Stimulated activated CD4-positive, alpha-beta T cell treated with anti-CD3 and anti-CD28 coated beads, Interleukin-15, amount 100 ng/mL, for 24 hours (primary cell): ENCODE measurements around the gene TTR.
A peak's percentile ranks its signal among the peaks of the same experiment; 100 is the strongest.

Source experiments
- DNase-seq: peaks from one replicate; pipeline ENCODE4 v3.0.0-alpha.2; 2020

Gene TTR

GRCh38 chr18:31591628-31592027 is at the start of gene TTR:
TTR (plus strand) TSS chr18:31591877; CDS start chr18:31591903, 26 bp downstream.
- no peak for DNase-seq

GRCh38 chr18:31546476-31546875 is 45.2 kb upstream of the TTR start:
- DNase-seq: no peak

- no peak for DNase-seq
Measured at GRCh38 chr18:31548853-31549252, 42.8 kb upstream of the TTR start.

DNA sequence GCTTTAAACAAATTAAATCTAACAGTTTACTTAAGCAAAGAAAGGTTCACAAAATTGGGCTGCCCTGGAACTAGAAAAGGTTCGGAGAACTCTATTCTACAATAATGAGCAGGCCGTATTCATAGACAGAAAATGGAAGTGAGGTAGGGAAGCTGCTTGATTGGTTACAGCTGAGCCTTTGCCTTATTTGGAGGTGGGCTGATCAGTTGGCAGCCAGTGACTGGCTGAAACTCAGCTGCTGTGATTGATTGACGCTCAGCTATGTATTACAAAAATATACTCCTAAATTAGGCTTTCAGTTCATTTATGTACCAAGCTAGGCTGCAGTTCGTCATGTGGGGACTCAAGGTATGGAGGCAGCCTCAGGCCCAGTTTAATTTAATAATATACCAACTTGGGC is 42.3 kb upstream of the TTR start:
- no peak for DNase-seq

GRCh38 chr18:31551883-31552282 is 39.8 kb upstream of the TTR start:
- DNase-seq: no peak

DNA sequence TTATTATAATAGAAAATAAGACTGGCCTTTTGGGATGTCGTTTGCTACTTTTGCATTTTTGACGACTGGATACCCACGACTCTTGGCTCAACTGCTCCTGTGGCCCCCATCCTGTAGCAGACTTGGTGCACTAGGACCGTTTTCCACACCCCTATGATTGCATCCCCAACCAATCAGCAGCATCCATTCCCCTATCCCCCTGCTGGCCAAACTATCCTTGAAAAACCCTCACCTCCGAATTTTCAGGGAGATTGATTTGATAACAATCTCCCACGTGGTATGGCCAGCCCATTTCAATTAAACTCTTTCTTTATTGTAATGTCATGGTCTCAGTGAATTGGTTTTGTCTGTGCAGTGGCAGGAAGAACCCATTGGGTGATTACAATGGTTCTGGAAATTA is 37.9 kb upstream of the TTR start:
- DNase-seq: no peak

DNA sequence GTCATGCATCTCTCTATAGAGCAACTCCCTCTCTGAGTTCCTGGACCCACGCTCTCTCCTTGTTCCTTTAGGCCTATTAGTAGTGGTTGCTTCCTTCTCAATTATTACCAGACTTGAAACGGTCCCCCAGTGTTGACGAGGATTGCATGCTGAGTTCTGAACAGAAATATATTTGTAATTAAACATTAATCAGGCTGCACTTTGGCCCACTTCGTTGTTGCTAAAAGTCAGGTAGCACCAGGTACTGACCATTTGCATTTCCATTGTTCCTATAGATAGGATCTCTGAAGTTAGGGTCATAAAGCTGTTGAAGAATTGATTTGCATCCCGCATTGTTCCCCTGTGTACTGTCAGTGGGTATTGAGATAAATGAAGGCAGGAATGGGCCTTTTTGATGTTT is 36.9 kb upstream of the TTR start:
- no peak for DNase-seq

DNA sequence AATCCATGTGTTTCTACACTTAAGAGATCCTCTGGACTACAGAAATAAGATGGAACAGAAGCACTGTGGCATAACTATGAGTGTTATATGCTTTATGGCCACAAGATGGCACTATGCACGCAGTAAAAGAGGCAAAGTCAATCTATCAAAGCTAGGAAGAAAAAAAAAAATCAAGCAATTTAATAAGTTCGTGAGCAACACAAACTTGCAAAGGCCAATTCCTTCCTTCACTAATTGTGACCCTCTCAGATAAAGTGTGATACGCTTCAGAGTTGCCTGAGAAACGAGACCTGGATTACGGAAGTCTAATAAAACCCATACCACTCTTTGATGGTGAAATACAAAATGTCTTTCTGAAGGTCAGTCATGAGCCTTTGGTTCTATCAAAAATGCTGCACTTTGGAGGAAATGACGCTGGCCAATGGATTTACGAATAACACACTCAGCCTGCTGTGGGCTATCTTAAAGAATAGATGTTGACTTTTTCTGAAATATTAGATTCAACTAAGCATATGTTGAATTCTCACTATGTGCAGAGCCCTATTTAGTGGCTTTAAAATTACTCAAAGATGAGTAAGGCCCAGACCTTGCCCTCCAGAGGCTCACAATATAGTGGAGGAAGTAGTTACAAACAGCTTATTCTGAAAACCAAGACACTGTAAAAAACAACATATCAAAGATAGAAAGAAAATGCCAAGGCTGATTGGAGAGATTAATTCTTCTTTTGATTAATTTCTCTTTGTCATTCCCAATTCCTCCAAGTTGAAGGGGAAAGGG is 35.5 kb upstream of the TTR start:
- peak; percentile 33 for DNase-seq

DNA sequence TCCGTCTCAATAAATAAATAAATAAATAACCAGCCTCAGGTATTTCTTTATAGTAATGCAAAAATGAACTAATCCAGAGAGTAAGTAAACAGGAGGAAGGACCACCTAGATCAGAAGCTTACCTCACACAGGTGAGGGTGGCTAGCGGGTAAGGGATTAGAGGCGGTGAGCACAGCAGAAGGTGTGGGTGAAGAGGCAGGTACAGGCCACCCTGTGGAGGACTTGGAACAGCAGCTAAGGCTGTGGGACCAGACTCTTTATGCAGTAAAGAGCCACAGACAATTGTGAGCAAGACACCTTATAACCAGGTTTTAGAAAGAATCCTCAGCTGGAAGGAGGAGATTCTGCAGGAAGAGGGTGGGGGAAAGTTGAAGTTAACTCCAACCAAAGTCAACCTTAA is 34.2 kb upstream of the TTR start:
- DNase-seq: no peak

DNA sequence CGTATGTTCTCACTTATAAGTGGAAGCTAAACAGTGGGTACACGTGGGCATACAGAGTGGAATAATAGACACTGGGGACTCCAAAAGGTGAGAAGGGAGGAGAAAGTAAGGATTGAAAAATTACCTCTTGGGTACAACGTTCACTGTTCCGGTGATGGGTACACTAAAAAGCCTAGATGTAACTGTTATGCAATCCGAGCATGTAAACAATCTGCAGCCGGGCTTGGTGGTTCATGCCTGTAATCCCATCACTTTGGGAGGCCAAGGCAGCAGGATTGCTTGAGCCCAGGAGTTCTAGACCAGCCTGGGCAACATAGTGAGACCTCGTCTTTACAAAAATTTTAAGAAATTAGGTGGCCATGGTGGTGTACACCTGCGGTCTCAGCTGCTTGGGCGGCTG is 33.1 kb upstream of the TTR start:
- DNase-seq: no peak

DNA sequence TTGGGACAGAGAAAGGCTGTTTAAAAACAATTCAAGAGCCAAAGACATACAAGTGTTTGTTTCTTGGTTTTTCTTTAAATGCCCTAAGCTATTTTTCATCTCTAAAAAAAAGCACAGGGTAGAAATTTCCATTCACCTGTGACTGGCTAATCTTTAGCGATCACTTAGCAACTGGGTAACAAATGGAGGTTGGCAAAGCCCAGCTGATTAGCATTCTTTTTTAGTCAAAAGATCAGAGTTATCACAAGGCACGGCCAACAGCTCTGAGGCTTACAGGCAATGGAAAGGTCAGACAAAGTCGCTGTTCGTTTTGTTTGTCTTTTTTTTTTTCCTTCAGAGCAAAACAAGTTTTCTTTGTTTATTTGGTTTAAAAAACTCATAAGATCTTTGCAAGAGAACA is 29.0 kb upstream of the TTR start:
- DNase-seq: no peak

DNA sequence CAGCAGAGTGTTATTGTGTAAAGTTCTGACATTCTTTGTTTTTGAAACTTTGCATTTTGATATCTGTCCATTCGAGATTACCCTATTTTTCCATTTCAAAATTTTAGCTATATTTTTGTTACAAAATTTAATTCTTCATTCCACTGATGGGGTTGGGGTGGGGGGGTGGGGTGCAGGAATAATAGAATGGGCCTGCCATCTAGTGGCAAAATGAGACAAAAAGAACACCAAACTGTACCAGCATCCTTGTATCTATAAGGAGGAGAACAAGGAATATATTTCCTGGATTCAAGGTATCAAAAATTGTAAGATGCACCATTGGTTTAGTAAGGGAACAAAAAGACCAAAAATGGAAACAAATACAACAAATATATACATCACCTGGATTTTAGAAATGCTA is 27.9 kb upstream of the TTR start:
- DNase-seq: no peak

DNA sequence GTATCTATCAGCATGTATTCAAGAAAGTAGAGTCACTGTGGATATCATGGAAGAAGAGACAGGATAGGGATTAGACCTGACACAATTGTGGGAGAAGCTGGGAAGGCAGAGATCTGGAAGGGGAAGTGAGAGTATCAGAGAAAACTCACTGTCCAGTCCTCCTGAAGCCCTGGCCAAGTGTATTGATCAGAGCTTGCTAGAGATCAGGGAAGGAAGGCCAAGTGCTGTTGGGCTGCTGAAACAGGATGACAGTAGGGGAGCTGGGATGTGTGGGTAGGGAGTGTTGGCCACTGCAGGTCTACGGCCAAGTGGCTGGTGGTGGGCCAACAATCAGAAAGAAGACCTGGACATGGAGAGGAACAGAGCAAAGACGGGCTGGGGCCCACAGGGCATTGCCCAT is 26.3 kb upstream of the TTR start:
- no peak for DNase-seq

- no peak for DNase-seq
Measured at GRCh38 chr18:31565782-31566512, 25.7 kb upstream of the TTR start.

DNA sequence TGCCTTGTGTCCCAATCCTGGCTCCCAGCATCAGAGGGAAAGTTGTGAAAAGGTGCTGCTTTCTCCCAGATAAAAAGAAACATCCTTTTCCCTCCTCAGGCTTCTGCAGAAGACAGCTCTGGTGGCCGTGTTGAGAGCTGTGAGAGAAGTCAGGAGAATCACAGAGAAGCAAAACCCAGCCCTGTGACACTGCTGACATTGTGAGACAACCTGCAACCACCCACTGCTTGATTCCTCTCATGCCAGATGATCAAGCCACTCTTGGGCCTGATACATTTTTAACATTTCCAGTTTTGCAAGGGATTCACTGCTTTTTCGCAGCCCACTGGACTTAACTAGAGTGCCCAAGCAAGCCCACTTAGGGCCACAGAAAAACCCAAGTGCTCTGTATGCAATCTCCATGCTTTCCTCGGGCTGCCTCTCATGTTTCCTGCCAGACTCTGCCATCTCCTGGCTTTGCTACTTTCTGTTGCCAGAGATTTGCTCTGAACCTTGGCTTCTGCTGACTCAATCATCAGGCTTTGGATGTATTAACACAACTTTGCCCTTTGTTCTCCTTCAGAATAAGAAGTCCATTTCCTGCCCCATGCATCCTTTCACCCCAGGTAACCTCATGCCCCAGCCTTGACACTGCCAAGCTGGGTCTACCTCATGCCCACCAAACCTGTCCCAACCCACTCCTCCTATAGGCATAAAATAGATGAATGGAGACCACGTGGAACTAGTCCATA is 24.9 kb upstream of the TTR start:
- no peak for DNase-seq

DNA sequence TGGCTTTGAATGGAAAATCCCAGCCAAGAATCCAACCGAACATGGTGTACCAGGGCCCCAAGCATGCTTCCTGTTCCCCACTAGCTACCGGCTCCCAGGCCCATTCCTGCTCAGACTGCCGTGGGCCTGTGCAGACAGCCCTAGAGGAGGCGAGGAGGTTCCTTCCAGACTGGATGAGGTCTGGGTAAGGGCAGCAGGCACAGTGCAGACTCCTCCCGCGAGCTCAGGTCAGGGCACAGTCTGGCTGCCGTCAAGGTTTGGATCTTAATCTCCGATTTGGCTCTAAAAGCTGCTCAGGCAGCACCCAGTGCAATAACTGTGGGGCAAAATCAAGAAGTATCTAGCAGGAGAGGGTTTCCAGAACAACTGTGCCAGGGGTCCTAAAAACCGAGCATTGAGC is 19.3 kb upstream of the TTR start:
- DNase-seq: no peak

- DNase-seq: no peak
Measured at GRCh38 chr18:31573051-31573450, 18.6 kb upstream of the TTR start.

- DNase-seq: no peak
Measured at GRCh38 chr18:31574359-31574758, 17.3 kb upstream of the TTR start.

DNA sequence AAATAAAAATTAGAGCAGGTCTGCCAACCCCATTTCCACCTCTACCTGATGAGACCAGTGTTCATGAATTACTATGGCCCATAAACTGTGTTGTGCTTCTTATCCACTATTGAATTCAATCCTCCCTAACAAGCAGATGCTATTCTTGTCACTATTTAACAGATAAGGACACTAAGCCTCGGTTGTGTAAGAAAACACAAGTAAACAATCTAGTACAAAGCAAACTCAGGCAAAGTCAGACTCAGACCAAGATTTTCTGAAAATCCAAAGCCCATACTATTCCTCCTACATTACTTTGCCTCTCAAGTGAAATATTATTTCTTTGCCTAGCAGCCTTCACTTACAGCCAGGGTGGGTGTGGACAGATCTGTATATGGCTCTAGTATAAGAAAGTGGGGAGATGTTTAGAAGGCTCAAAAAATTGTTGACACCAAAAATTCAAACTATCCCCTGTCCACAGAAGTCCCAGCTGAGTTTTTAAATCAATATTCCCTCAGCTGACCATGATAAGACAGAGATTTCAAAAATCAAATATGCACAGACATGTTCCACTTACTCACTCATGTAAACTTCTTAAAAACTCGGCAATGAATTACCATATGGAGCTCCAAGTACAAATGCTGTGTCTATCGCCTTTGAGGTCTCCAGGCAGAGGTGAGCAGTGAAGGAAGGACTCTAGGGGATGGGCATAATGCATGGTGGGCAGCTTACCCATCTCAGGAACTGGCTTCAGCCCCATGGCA is 16.0 kb upstream of the TTR start:
- DNase-seq: no peak

DNA sequence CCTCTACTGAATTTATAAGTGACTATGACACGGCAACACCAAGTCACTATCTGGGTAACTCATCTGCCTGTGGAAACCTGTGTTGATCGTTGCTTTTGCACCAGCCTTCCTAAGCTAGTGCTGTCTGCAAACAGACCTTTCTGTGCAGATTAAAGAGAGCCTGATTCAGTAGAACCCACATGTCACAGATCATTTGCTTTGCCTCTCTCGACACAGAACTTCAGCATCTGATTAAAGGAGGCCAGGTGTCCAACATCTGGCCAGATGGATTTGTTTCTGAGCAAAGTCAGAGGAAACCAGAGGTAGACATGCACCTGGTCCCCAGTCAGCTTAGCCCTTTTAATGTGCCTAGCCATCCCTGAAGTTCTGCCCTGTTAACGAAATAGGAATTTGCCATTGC is 15.0 kb upstream of the TTR start:
- DNase-seq: no peak

GRCh38 chr18:31577195-31577594 is 14.5 kb upstream of the TTR start:
- no peak for DNase-seq

- DNase-seq: no peak
Measured at GRCh38 chr18:31578126-31578525, 13.6 kb upstream of the TTR start.

GRCh38 chr18:31579375-31579774 is 12.3 kb upstream of the TTR start:
- no peak for DNase-seq
